PC-3 (cell line): ENCODE results near the gene PACRGL. TPM values are rescaled to one million over a fixed set of nuclear protein-coding genes. Genes with fewer than 3 reads are reported as not detected.

ENCODE experiments used
- ATAC-seq: fragments of 200-7000 bp; cut with Tn5 transposase; 2 replicates; pipeline ENCODE4 v1.9.1; 2020; ENCODE audit warnings: mild to moderate bottlenecking, moderate library complexity
- BruUV-seq: library from RNA; stranded (reverse); fragments of 400-500 nt; replicated peaks from 2 replicates; lab custom pipeline; 2021; lab: Mats Ljungman, UMichigan
- CTCF ChIA-PET: fragments of 300-600 bp; sonication (Branson Sonifier 250); formaldehyde crosslinking; loops from one replicate; lab custom pipeline; 2022; ENCODE audit warnings: antibody characterized with exemption; lab: Charles Lee
- POLR2A ChIA-PET: fragments of 300-600 bp; sonication (Branson Sonifier 250); formaldehyde crosslinking; loops from one replicate; lab custom pipeline; 2022; ENCODE audit warnings: antibody characterized with exemption; ENCODE audit not compliant: unreplicated experiment; lab: Charles Lee
- DNase-seq: peaks from one replicate; pipeline ENCODE4 v3.0.0-alpha.2; 2015
- H2AFZ ChIP-seq: fragments of 300-600 bp; sonication (generic); 2 replicates; pipeline ENCODE4 v1.6.0; 2016; ENCODE audit warnings: antibody characterized with exemption, low read length
- H3F3A ChIP-seq: fragments of 300-600 bp; sonication (generic); one replicate; pipeline ENCODE4 v1.6.0; 2017; ENCODE audit warnings: antibody characterized with exemption, low read length, control low read depth, mild to moderate bottlenecking; ENCODE audit not compliant: unreplicated experiment
- H3K27ac ChIP-seq: fragments of 300-600 bp; sonication (generic); 2 replicates; pipeline ENCODE4 v1.5.1; 2016; ENCODE audit warnings: mild to moderate bottlenecking, low read length
- H3K27me3 ChIP-seq: fragments of 300-600 bp; sonication (generic); 2 replicates; pipeline ENCODE4 v1.6.1; 2016; ENCODE audit warnings: low read length, mixed read lengths
- H3K36me3 ChIP-seq: fragments of 300-600 bp; sonication (generic); 2 replicates; pipeline ENCODE4 v1.6.1; 2016; ENCODE audit warnings: low read depth, mixed run types, low read length, mixed read lengths
- H3K4me1 ChIP-seq: fragments of 300-600 bp; sonication (generic); 2 replicates; pipeline ENCODE4 v1.5.1; 2016; ENCODE audit warnings: low read length; ENCODE audit not compliant: insufficient read depth
- H3K4me2 ChIP-seq: fragments of 300-600 bp; sonication (generic); 2 replicates; pipeline ENCODE4 v1.6.0; 2016; ENCODE audit warnings: low read length
- H3K4me3 ChIP-seq: fragments of 300-600 bp; sonication (generic); 2 replicates; pipeline ENCODE4 v1.5.1; 2016; ENCODE audit warnings: mild to moderate bottlenecking, low read length, mixed read lengths
- H3K79me2 ChIP-seq: fragments of 300-600 bp; sonication (generic); 2 replicates; pipeline ENCODE4 v1.6.1; 2017; ENCODE audit warnings: low read length, mixed read lengths
- H3K9ac ChIP-seq: fragments of 300-600 bp; sonication (generic); 2 replicates; pipeline ENCODE4 v1.6.0; 2016; ENCODE audit warnings: mild to moderate bottlenecking, low read length
- H3K9me2 ChIP-seq: fragments of 300-600 bp; sonication (generic); replicated peaks from 2 replicates; pipeline ENCODE4 v1.6.1; 2016; ENCODE audit warnings: mixed run types, low read length, mixed read lengths
- H3K9me3 ChIP-seq: fragments of 300-600 bp; sonication (generic); 2 replicates; pipeline ENCODE4 v1.6.1; 2016; ENCODE audit warnings: low read length, mixed read lengths
- H4K20me1 ChIP-seq: fragments of 300-600 bp; sonication (generic); 2 replicates; pipeline ENCODE4 v1.6.1; 2016; ENCODE audit warnings: low read length, mixed read lengths
- CTCF ChIP-seq: fragments of 300-600 bp; sonication (generic); conservative IDR thresholded peaks from 2 replicates; pipeline ENCODE4 v1.5.1; 2017; ENCODE audit warnings: antibody characterized with exemption, low read depth, mild to moderate bottlenecking, low read length
- EZH2 ChIP-seq: fragments of 300-600 bp; sonication (generic); IDR thresholded peaks from one replicate; pipeline ENCODE4 v1.6.1; 2017; ENCODE audit warnings: antibody characterized with exemption, mild to moderate bottlenecking, low read length; ENCODE audit not compliant: unreplicated experiment
- EZH2phosphoT487 ChIP-seq: fragments of 300-600 bp; sonication (generic); IDR thresholded peaks from 2 replicates; pipeline ENCODE4 v1.6.1; 2018; ENCODE audit warnings: mild to moderate bottlenecking, antibody characterized with exemption, low read length, borderline replicate concordance
- intact Hi-C: fragments of 100-400 bp; cut with micrococcal nuclease; formaldehyde crosslinking; loops from 2 replicates; pipeline ENCODE4 v1.9.0; 2023
- total RNA-seq: library from RNA; depleted of rRNA; stranded (reverse); fragments of >200 nt; gene quantifications from 2 replicates; pipeline ENCODE4 v1.2.3, GENCODE V29; 2014

Gene PACRGL
- total RNA-seq, 1 experiment from 2014 or later: 25.9 TPM

- CTCF ChIA-PET: no interaction called here
- H3K4me1 ChIP-seq: no peaks in the 10 kb centered on the region
- no peak overlapping the region for H3K9ac ChIP-seq
Observed at GRCh38 chr4:20787940-20788665, 87.8 kb downstream of the PACRGL start.

More at GRCh38 chr4:20787940-20788665, 87.8 kb downstream of the PACRGL start:
- Histone ChIP-seq H3K36me3 (no peaks in the 10 kb centered on the region), H3K9me2 (no peaks in the 10 kb centered on the region), H3K4me3 (no peak overlapping the region), H4K20me1 (no peaks in the 10 kb centered on the region), H2AFZ (no peak overlapping the region), H3K79me2 (no peaks in the 10 kb centered on the region), H3K27me3 (no peaks in the 10 kb centered on the region), H3K9me3 (no peaks in the 10 kb centered on the region), H3K27ac (no peak overlapping the region), H3F3A (no peaks in the 10 kb centered on the region), H3K4me2 (no peak overlapping the region)
- POLR2A ChIA-PET: no interaction called here
- TF ChIP-seq EZH2phosphoT487 (no peak), EZH2 (no peak), CTCF (no peak)
- DNase-seq (no peak), ATAC-seq (no peak)
- no TSS peak for BruUV-seq
- intact Hi-C loops: loop anchor here (5.0 kb wide), 1 partner anchor 679 kb away; no protein-coding TSS in a partner anchor
